H1 (cell line): Measurements from ENCODE around the gene LGR4. TPM values are rescaled to one million over a fixed set of nuclear protein-coding genes. Genes with fewer than 3 reads are reported as not detected.

ENCODE experiments used
- CTCF ChIA-PET: fragments of 300-600 bp; sonication (Branson Sonifier 250); formaldehyde crosslinking; loops from one replicate; lab custom pipeline; 2021; ENCODE audit not compliant: partially characterized antibody; lab: Charles Lee
- POLR2A ChIA-PET: fragments of 300-600 bp; sonication (Branson Sonifier 250); formaldehyde crosslinking; loops from one replicate; lab custom pipeline; 2021; ENCODE audit warnings: inconsistent platforms; ENCODE audit not compliant: partially characterized antibody; lab: Charles Lee
- DNase-seq, 2 experiments: peaks; one replicate each; pipeline versions ENCODE4 v3.0.0 to v3.0.0-alpha.2; 2010 to 2022; ENCODE audit warnings: low spot score in 2 of 2, low read depth in 1 of 2, mixed read lengths in 1 of 2
- FAIRE-seq: peaks from 2 replicates; lab custom pipeline; 2011; peaks lifted over from hg19 to GRCh38; lab: Jason Lieb, UNC
- H2AFZ ChIP-seq: 2 replicates; pipeline ENCODE4 v1.8.1; 2012; ENCODE audit warnings: low read length, inconsistent platforms
- H2AK5ac ChIP-seq: 2 replicates; pipeline ENCODE4 v1.6.1; 2013; ENCODE audit warnings: low read depth, low read length
- H2BK120ac ChIP-seq: replicated peaks from 2 replicates; pipeline ENCODE3; 2013; ENCODE audit warnings: low read depth, low read length, inconsistent platforms
- H2BK12ac ChIP-seq: 2 replicates; pipeline ENCODE4 v1.6.1; 2013; ENCODE audit warnings: low read depth, low read length
- H2BK15ac ChIP-seq: 2 replicates; pipeline ENCODE4 v1.6.1; 2013; ENCODE audit warnings: low read length
- H2BK20ac ChIP-seq: 2 replicates; pipeline ENCODE4 v1.6.1; 2013; ENCODE audit warnings: low read length
- H2BK5ac ChIP-seq: 2 replicates; pipeline ENCODE4 v1.6.1; 2013; ENCODE audit warnings: low read depth, low read length
- H3K14ac ChIP-seq: 2 replicates; pipeline ENCODE4 v1.6.1; 2013; ENCODE audit warnings: inconsistent platforms; ENCODE audit not compliant: insufficient read length
- H3K18ac ChIP-seq: 2 replicates; pipeline ENCODE4 v1.6.1; 2013; ENCODE audit warnings: low read length; ENCODE audit errors: extremely low read depth
- H3K23ac ChIP-seq: 2 replicates; pipeline ENCODE4 v1.6.1; 2013; ENCODE audit warnings: inconsistent platforms; ENCODE audit not compliant: insufficient read length
- H3K23me2 ChIP-seq: 2 replicates; pipeline ENCODE4 v1.6.1; 2013; ENCODE audit warnings: low read depth, low read length
- H3K27ac ChIP-seq: 2 replicates; pipeline ENCODE4 v1.6.1; 2011; ENCODE audit warnings: low read depth, low read length, inconsistent platforms
- H3K27me3 ChIP-seq, 4 experiments: replicated peaks in 1 of 4; 1 replicate in 1 of 4; 2 replicates in 3 of 4; pipeline versions ENCODE4 v1.6.1 to v1.8.1; 2011 to 2013; ENCODE audit warnings: low read length in 3 of 4, mild to moderate bottlenecking in 3 of 4, inconsistent platforms in 2 of 4, mixed read lengths in 2 of 4, moderate library complexity in 1 of 4; ENCODE audit not compliant: control insufficient read depth in 3 of 4, insufficient read depth in 3 of 4; ENCODE audit errors: extremely low read depth in 1 of 4
- H3K36me3 ChIP-seq, 4 experiments: 2 replicates each; pipeline versions ENCODE4 v1.6.1 to v1.8.1; 2011 to 2013; ENCODE audit warnings: mild to moderate bottlenecking in 4 of 4, low read length in 3 of 4, moderate library complexity in 2 of 4, control low read depth in 1 of 4, inconsistent platforms in 1 of 4; ENCODE audit not compliant: insufficient read depth in 4 of 4, control insufficient read depth in 2 of 4
- H3K4ac ChIP-seq: replicated peaks from 2 replicates; pipeline ENCODE3; 2013; ENCODE audit warnings: low read length, low read depth, mixed read lengths, inconsistent platforms; ENCODE audit not compliant: insufficient read length
- H3K4me1 ChIP-seq, 4 experiments: replicated peaks in 1 of 4; 1 replicate in 1 of 4; 2 replicates in 3 of 4; pipeline versions ENCODE4 v1.6.1 to v1.8.1; 2011 to 2013; ENCODE audit warnings: low read length in 3 of 4, inconsistent platforms in 2 of 4, mixed read lengths in 1 of 4; ENCODE audit not compliant: insufficient read depth in 4 of 4, control insufficient read depth in 3 of 4
- H3K4me2 ChIP-seq, 2 experiments: 2 replicates each; pipeline versions ENCODE4 v1.6.1 to v1.8.1; 2011 to 2013; ENCODE audit warnings: low read depth in 2 of 2, low read length in 2 of 2, control low read depth in 1 of 2, inconsistent platforms in 1 of 2, mild to moderate bottlenecking in 1 of 2; ENCODE audit not compliant: insufficient read depth in 1 of 2
- H3K4me3 ChIP-seq, 4 experiments: fragments of 200-600, 300-600 bp in 1 of 4; sonication (generic), shearing (Covaris generic), sonication (Bioruptor Twin) in 1 of 4; 2 replicates each; pipeline versions ENCODE4 v1.5.1 to v1.8.1; 2011 to 2016; ENCODE audit warnings: low read length in 4 of 4, low read depth in 3 of 4, control low read depth in 2 of 4, inconsistent platforms in 2 of 4, mild to moderate bottlenecking in 2 of 4, mixed read lengths in 1 of 4, moderate library complexity in 1 of 4; ENCODE audit not compliant: insufficient read depth in 2 of 4; ENCODE audit errors: extremely low read depth in 1 of 4
- H3K56ac ChIP-seq: replicated peaks from 2 replicates; pipeline ENCODE3; 2013; ENCODE audit warnings: low read depth, mild to moderate bottlenecking, mixed read lengths, low read length, inconsistent platforms; ENCODE audit not compliant: insufficient read length
- H3K79me1 ChIP-seq: 2 replicates; pipeline ENCODE4 v1.6.1; 2013; ENCODE audit warnings: low read depth, low read length, control low read depth
- H3K79me2 ChIP-seq, 2 experiments: 2 replicates each; pipeline versions ENCODE4 v1.6.1 to v1.8.1; 2012 to 2013; ENCODE audit warnings: low read length in 2 of 2, mild to moderate bottlenecking in 2 of 2, inconsistent platforms in 1 of 2; ENCODE audit not compliant: insufficient read depth in 2 of 2, control insufficient read depth in 1 of 2
- H3K9ac ChIP-seq, 4 experiments: replicated peaks in 1 of 4; 1 replicate in 1 of 4; 2 replicates in 3 of 4; pipeline versions ENCODE4 v1.6.1 to v1.8.1; 2011 to 2013; ENCODE audit warnings: low read depth in 3 of 4, low read length in 3 of 4, control low read depth in 2 of 4, mild to moderate bottlenecking in 2 of 4, moderate library complexity in 2 of 4, inconsistent platforms in 1 of 4; ENCODE audit errors: extremely low read depth in 1 of 4
- H3K9me3 ChIP-seq, 2 experiments: 2 replicates each; pipeline versions ENCODE4 v1.6.1 to v1.8.1; 2012 to 2013; ENCODE audit warnings: mild to moderate bottlenecking in 2 of 2, moderate library complexity in 2 of 2, control low read depth in 1 of 2, inconsistent platforms in 1 of 2, low read depth in 1 of 2, low read length in 1 of 2, mixed read lengths in 1 of 2; ENCODE audit not compliant: insufficient read depth in 2 of 2
- H4K20me1 ChIP-seq, 2 experiments: replicated peaks in 1 of 2; 2 replicates each; pipeline versions ENCODE3 to v1.8.1; 2011 to 2013; ENCODE audit warnings: inconsistent platforms in 2 of 2, low read length in 2 of 2, mild to moderate bottlenecking in 1 of 2; ENCODE audit not compliant: insufficient read depth in 2 of 2, control insufficient read depth in 1 of 2
- H4K5ac ChIP-seq: 2 replicates; pipeline ENCODE4 v1.6.1; 2013; ENCODE audit warnings: low read length, low read depth, mixed read lengths, inconsistent platforms; ENCODE audit not compliant: insufficient read length
- H4K8ac ChIP-seq: 2 replicates; pipeline ENCODE4 v1.8.0; 2013; ENCODE audit warnings: mild to moderate bottlenecking, moderate library complexity, low read length, inconsistent platforms; ENCODE audit not compliant: insufficient read depth; ENCODE audit errors: extremely low read depth
- H4K91ac ChIP-seq: replicated peaks from 2 replicates; pipeline ENCODE3; 2013; ENCODE audit warnings: low read length, mixed read lengths, inconsistent platforms; ENCODE audit not compliant: insufficient read length
- CEBPB ChIP-seq: IDR thresholded peaks from 2 replicates; pipeline ENCODE4 v1.6.1; 2012; ENCODE audit warnings: low read depth, low read length
- MAX ChIP-seq: IDR thresholded peaks from 2 replicates; pipeline ENCODE4 v1.6.1; 2012; ENCODE audit warnings: inconsistent platforms
- POLR2A ChIP-seq, 2 experiments: IDR thresholded peaks; 1 replicate in 1 of 2; 2 replicates in 1 of 2; pipeline ENCODE4 v1.6.1; 2011; ENCODE audit warnings: low read depth in 2 of 2, low read length in 2 of 2, mild to moderate bottlenecking in 2 of 2; ENCODE audit errors: control extremely low read depth in 1 of 2
- SAP30 ChIP-seq: fragments of 300-600 bp; sonication (generic); IDR thresholded peaks from 2 replicates; pipeline ENCODE4 v1.7.1; 2012; ENCODE audit warnings: low read length, moderate library complexity, mild to moderate bottlenecking, inconsistent platforms; ENCODE audit not compliant: insufficient read depth, insufficient replicate concordance
- TEAD4 ChIP-seq: IDR thresholded peaks from 2 replicates; pipeline ENCODE4 v1.6.1; 2012; ENCODE audit warnings: low read depth, low read length, inconsistent platforms, mixed read lengths
- WGBS, 2 experiments: shearing (Covaris generic) in 1 of 2; methylation state at CpG; one replicate each; pipeline versions ENCODE4 v1.1.6 to v1.1.7; 2013 to 2015; ENCODE audit warnings: low lambda C conversion rate in 2 of 2, mixed read lengths in 2 of 2, inconsistent platforms in 1 of 2, low coverage in 1 of 2, missing lambda C conversion rate in 1 of 2; ENCODE audit not compliant: insufficient replicate concordance in 2 of 2, insufficient coverage in 1 of 2, insufficient read length in 1 of 2; ENCODE audit errors: extremely low coverage in 1 of 2, missing lambda C conversion rate in 1 of 2; 5-methylcytosine and 5-hydroxymethylcytosine counted together
- polyA plus RNA-seq, 7 experiments: library from polyadenylated mRNA; depleted of rRNA in 3 of 7; stranded (reverse) in 5 of 7; unstranded in 2 of 7; fragments of >200 nt in 5 of 7; fragments of 200-250 nt in 2 of 7; gene quantifications; 1 replicate in 5 of 7; 2 replicates in 1 of 7; 4 replicates in 1 of 7; pipeline versions ENCODE4 v1.2.1 to v1.2.3, GENCODE V29; 2011 to 2013; ENCODE audit warnings: missing spikeins in 2 of 7, mixed read lengths in 2 of 7
- total RNA-seq: library from RNA; stranded (reverse); fragmentation: NEBNext Ultra II Directional; extraction: Animal tissue kit (Norgen Biotek cat#: 25700); gene quantifications from 2 replicates; pipeline ENCODE4 v1.2.1, GENCODE V29; 2021

Gene LGR4
- total and polyA plus RNA-seq, 2 of the 8 experiments (the other 6 are each of a cell fraction or from before 2014, with no cell fraction given) = 26.6 to 61.7 TPM

GRCh38 chr11:27388869-27389268, 83.7 kb downstream of the LGR4 start:
- H2BK5ac ChIP-seq = no peak overlapping the region
- no peaks in the 10 kb centered on the region for H3K27me3 ChIP-seq
- no peak overlapping the region for H2BK120ac ChIP-seq
- H4K8ac ChIP-seq = no peak overlapping the region
- no peak overlapping the region for H3K56ac ChIP-seq
- H2BK12ac ChIP-seq = no peak overlapping the region
- no peak overlapping the region for H2AK5ac ChIP-seq
- WGBS, 2 experiments = 68% methylated on average over 1 of the region's 1 CpG; no CpG with 5 or more reads in 1 of the 2 experiments
- H3K9ac ChIP-seq = no peak overlapping the region
- no peak overlapping the region for H2AFZ ChIP-seq
- DNase-seq (no peak), FAIRE-seq (no peak)
- H3K4ac ChIP-seq = no peak overlapping the region
- no peak overlapping the region for H2BK20ac ChIP-seq
- no peak overlapping the region for H2BK15ac ChIP-seq
- peaks cover 4 to 19% (median 9%) of the 10 kb centered on the region in 4 experiments; a peak in 5 of 7 replicates for H3K4me1 ChIP-seq
- TF ChIP-seq POLR2A (IDR thresholded peaks at IDR 0.05; ENCODE audit: control extremely low read depth in 1 of 2, low read depth in 2 of 2, low read length in 2 of 2) = no peak
- no peak for TF ChIP-seq SAP30
- no peak for TF ChIP-seq TEAD4
- no peak for TF ChIP-seq MAX
- no peak for TF ChIP-seq CEBPB
- no peak overlapping the region for H3K23ac ChIP-seq
- H4K91ac ChIP-seq = no peak overlapping the region
- H3K14ac ChIP-seq = no peak overlapping the region
- H3K4me3 ChIP-seq = no peak overlapping the region
- H3K18ac ChIP-seq = no peak overlapping the region
- no peak overlapping the region for H3K27ac ChIP-seq
- no peaks in the 10 kb centered on the region for H3K9me3 ChIP-seq
- H4K20me1 ChIP-seq = peaks cover 2% of the 10 kb centered on the region in 2 experiments
- no peaks in the 10 kb centered on the region for H3K79me1 ChIP-seq
- POLR2A ChIA-PET = no interaction called here
- no peaks in the 10 kb centered on the region; the same call in 1 of the 2 replicates for H3K23me2 ChIP-seq
- H4K5ac ChIP-seq = peak overlapping the region; percentile 82
- H3K79me2 ChIP-seq = peaks cover 0 to 29% of the 10 kb centered on the region in 2 experiments; a peak in 2 of 4 replicates
- no peak overlapping the region for H3K4me2 ChIP-seq
- H3K36me3 ChIP-seq = peaks cover 0 to 57% (median 15%) of the 10 kb centered on the region in 4 experiments; a peak in 7 of 8 replicates
- CTCF ChIA-PET = interaction anchor here (1.2 kb wide), 1 partner anchor 38 kb away, joined by 3 read pairs; no protein-coding TSS in a partner anchor
